ENCODE measurements around the gene PCDHGA9. TPM values are rescaled to one million over a fixed set of nuclear protein-coding genes. Genes with fewer than 3 reads are reported as not detected.
A peak's percentile ranks its signal among the peaks of the same experiment; 100 is the strongest.
"Not testable (repeated sequence)": the region's sequence is repeated elsewhere in the genome, so short reads cannot be mapped to it uniquely, and the experiment has no call there.

The PCDHGA9 gene
- polyA plus RNA-seq, 1 donor from 2014 or later = 0.29 TPM

- Mint-ChIP-seq H3K27me3 (peaks cover 32% of the 10 kb centered on the region), H3K36me3 (peaks cover 3% of the 10 kb centered on the region), H3K27ac (peak overlapping the region in 1 of 3 donors; percentile 62), H3K4me3 (no peak overlapping the region), H3K4me1 (peaks cover 0 to 4% (median 2%) of the 10 kb centered on the region in 3 donors), H3K9me3 (peaks cover 10 to 26% (median 22%) of the 10 kb centered on the region in 3 donors)
These were observed 9.3 kb upstream of the PCDHGA9 start for GRCh38 chr5:141393267-141393666.

- Mint-ChIP-seq H3K9me3 (peaks cover 9 to 29% (median 24%) of the 10 kb centered on the region in 3 donors), H3K27ac (peak overlapping the region in 1 of 3 donors; percentile 83), H3K4me3 (peak overlapping the region in 1 of 4 donors; percentile 17), H3K27me3 (peaks cover 36% of the 10 kb centered on the region)
- not testable (repeated sequence) for H3K4me1 Mint-ChIP-seq, H3K36me3 Mint-ChIP-seq
These were observed 8.0 kb upstream of the PCDHGA9 start for GRCh38 chr5:141394401-141395187.

- H3K36me3 Mint-ChIP-seq, H3K4me1 Mint-ChIP-seq: not testable (repeated sequence)
- Mint-ChIP-seq H3K27me3 (peaks cover 36% of the 10 kb centered on the region), H3K9me3 (peaks cover 6 to 37% (median 19%) of the 10 kb centered on the region in 3 donors), H3K27ac (peak within 1 kb of the TSS in 2 of 3 donors; percentile 46 to 67), H3K4me3 (peak within 1 kb of the TSS; percentile 73 to 84 (median 80))
These were observed 4.6 kb upstream of the PCDHGA9 start, which contains the start of gene PCDHGB5 for GRCh38 chr5:141397756-141398551. Gene PCDHGB5, plus strand, starts transcription at chr5:141397947. Its CDS starts 181 bp downstream, at chr5:141398128.

GRCh38 chr5:141398608-141399007 lies 4.0 kb upstream of the PCDHGA9 start:
- Mint-ChIP-seq H3K27ac (peak overlapping the region in 2 of 3 donors; percentile 46 to 51), H3K4me1 (peaks cover 0 to 3% (median 3%) of the 10 kb centered on the region in 3 donors), H3K9me3 (peaks cover 5 to 35% (median 19%) of the 10 kb centered on the region in 3 donors), H3K4me3 (peak overlapping the region in 2 of 4 donors; percentile 8 to 81), H3K36me3 (peaks cover 4% of the 10 kb centered on the region), H3K27me3 (peaks cover 42% of the 10 kb centered on the region)

- Mint-ChIP-seq H3K27ac (peak overlapping the region in 2 of 3 donors; percentile 51 to 87), H3K4me3 (peak overlapping the region in 3 of 4 donors; percentile 2 to 75 (median 38)), H3K9me3 (peaks cover 4 to 40% (median 21%) of the 10 kb centered on the region in 3 donors), H3K27me3 (peaks cover 46% of the 10 kb centered on the region), H3K4me1 (peaks cover 0 to 3% (median 3%) of the 10 kb centered on the region in 3 donors), H3K36me3 (peaks cover 4% of the 10 kb centered on the region)
These were observed 2.9 kb upstream of the PCDHGA9 start for GRCh38 chr5:141399555-141400258.

- peaks cover 7 to 36% (median 21%) of the 10 kb centered on the region in 3 donors for H3K9me3 Mint-ChIP-seq
- peak overlapping the region in 1 of 3 donors; percentile 74 for H3K27ac Mint-ChIP-seq
- peak overlapping the region in 2 of 4 donors; percentile 39 to 78 for H3K4me3 Mint-ChIP-seq
- H3K4me1 Mint-ChIP-seq = peaks cover 0 to 3% (median 3%) of the 10 kb centered on the region in 3 donors
- H3K27me3 Mint-ChIP-seq = peaks cover 58% of the 10 kb centered on the region
- peaks cover 4% of the 10 kb centered on the region for H3K36me3 Mint-ChIP-seq
These were observed 809 bp downstream of the PCDHGA9 start for GRCh38 chr5:141403387-141403786.

GRCh38 chr5:141407790-141408505 lies 5.4 kb downstream of the PCDHGA9 start, which contains the start of gene PCDHGB6:
Gene PCDHGB6, plus strand, starts transcription at chr5:141408021. Its CDS starts 182 bp downstream, at chr5:141408203.
- peak within 1 kb of the TSS; percentile 73 to 86 (median 76) for H3K27ac Mint-ChIP-seq
- H3K27me3 Mint-ChIP-seq = peaks cover 55% of the 10 kb centered on the region
- H3K4me3 Mint-ChIP-seq = peak within 1 kb of the TSS; percentile 59 to 93 (median 78)
- H3K4me1 Mint-ChIP-seq, H3K36me3 Mint-ChIP-seq: not testable (repeated sequence)
- H3K9me3 Mint-ChIP-seq = peaks cover 6 to 33% (median 19%) of the 10 kb centered on the region in 3 donors

GRCh38 chr5:141409598-141410306 lies 7.2 kb downstream of the PCDHGA9 start:
- peak overlapping the region in 2 of 3 donors; percentile 69 to 76 for H3K27ac Mint-ChIP-seq
- no peak overlapping the region for H3K4me3 Mint-ChIP-seq
- peaks cover 7 to 13% (median 7%) of the 10 kb centered on the region in 3 donors for H3K4me1 Mint-ChIP-seq
- H3K36me3 Mint-ChIP-seq = peaks cover 6% of the 10 kb centered on the region
- peaks cover 58% of the 10 kb centered on the region for H3K27me3 Mint-ChIP-seq
- H3K9me3 Mint-ChIP-seq = peaks cover 9 to 34% (median 10%) of the 10 kb centered on the region in 3 donors

- H3K9me3 Mint-ChIP-seq = peaks cover 9 to 42% (median 10%) of the 10 kb centered on the region in 3 donors
These were observed 9.0 kb downstream of the PCDHGA9 start for GRCh38 chr5:141411575-141411974.

GRCh38 chr5:141412854-141413539 lies 10.4 kb downstream of the PCDHGA9 start, which contains the start of gene PCDHGA10:
Gene PCDHGA10, plus strand, starts transcription at chr5:141412987. Its CDS starts 189 bp downstream, at chr5:141413176.
- peaks cover 12 to 17% (median 17%) of the 10 kb centered on the region in 3 donors for H3K4me1 Mint-ChIP-seq
- H3K4me3 Mint-ChIP-seq = peak within 1 kb of the TSS; percentile 83 to 99 (median 96)
- H3K36me3 Mint-ChIP-seq = peaks cover 6% of the 10 kb centered on the region
- peaks cover 51% of the 10 kb centered on the region for H3K27me3 Mint-ChIP-seq
- peaks cover 6 to 39% (median 13%) of the 10 kb centered on the region in 3 donors for H3K9me3 Mint-ChIP-seq
- peak within 1 kb of the TSS; percentile 40 to 99 (median 88) for H3K27ac Mint-ChIP-seq

More at GRCh38 chr5:141411575-141411974, 9.0 kb downstream of the PCDHGA9 start:
- peak overlapping the region in 1 of 4 donors; percentile 24 for H3K4me3 Mint-ChIP-seq
- peaks cover 6% of the 10 kb centered on the region for H3K36me3 Mint-ChIP-seq
- H3K27me3 Mint-ChIP-seq = peaks cover 55% of the 10 kb centered on the region
- peak overlapping the region in 2 of 3 donors; percentile 40 to 69 for H3K27ac Mint-ChIP-seq
- peaks cover 10 to 15% (median 14%) of the 10 kb centered on the region in 3 donors for H3K4me1 Mint-ChIP-seq

- Mint-ChIP-seq H3K4me1 (peaks cover 14 to 19% (median 19%) of the 10 kb centered on the region in 3 donors), H3K9me3 (peaks cover 9 to 40% (median 17%) of the 10 kb centered on the region in 3 donors), H3K27ac (peak overlapping the region; percentile 21 to 99 (median 88)), H3K4me3 (peak overlapping the region; percentile 83 to 99 (median 96)), H3K27me3 (peaks cover 51% of the 10 kb centered on the region), H3K36me3 (peaks cover 8% of the 10 kb centered on the region)
These were observed 11.0 kb downstream of the PCDHGA9 start for GRCh38 chr5:141413540-141414069.

- not testable (repeated sequence) for H3K36me3 Mint-ChIP-seq
- Mint-ChIP-seq H3K9me3 (peaks cover 11 to 36% (median 14%) of the 10 kb centered on the region in 3 donors), H3K4me3 (peak overlapping the region; percentile 73 to 99 (median 90)), H3K4me1 (peaks cover 13 to 19% (median 19%) of the 10 kb centered on the region in 3 donors), H3K27me3 (peaks cover 47% of the 10 kb centered on the region), H3K27ac (peak overlapping the region; percentile 73 to 99 (median 88))
These were observed 12.1 kb downstream of the PCDHGA9 start for GRCh38 chr5:141414548-141415274.

Data from IgD-negative memory B cell (primary cell).